ENCODE results near the gene EDC3.
A peak's percentile ranks its signal among the peaks of the same experiment; 100 is the strongest.
"Not testable (repeated sequence)": the region's sequence is repeated elsewhere in the genome, so short reads cannot be mapped to it uniquely, and the experiment has no call there.

The EDC3 gene

DNA sequence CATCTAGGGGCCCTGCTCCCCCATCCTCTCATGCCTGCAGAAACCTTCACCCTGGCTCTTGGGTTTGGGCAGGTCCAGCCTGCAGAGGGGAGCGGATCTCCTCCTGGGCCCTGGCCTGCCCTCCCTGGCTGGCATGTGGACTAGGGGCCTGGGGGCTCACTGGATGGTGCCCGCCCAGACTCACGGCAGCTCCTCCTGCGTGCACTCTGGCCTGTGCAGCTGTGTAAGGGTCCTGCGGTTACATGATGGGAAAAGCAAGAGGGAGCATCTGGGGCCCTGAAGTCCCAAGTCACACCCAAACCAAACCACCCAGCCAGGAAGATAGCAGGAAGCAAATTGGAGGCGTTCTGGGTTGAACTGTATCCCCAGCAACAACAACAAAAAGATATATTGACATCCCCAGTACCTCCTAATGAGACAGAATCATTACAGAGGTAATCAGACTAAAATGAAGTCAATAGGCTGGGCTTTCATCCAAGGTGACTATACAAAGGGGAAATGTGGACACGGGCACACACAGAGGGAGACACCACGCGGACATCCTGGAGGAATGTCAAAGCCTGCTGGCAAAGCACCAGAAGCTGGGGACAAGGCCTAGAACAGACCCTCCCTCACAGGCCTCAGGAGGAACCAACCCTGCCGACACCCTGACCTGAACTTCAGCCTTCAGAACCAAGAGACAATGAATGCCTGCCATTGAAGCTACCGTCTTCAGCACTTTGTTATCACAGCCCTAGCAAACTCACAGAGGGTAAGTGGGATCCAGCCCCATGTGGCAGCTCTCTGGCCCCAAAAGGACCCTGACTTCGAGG lies 90.6 kb downstream of the EDC3 start:
- no peak for DNase-seq

DNA sequence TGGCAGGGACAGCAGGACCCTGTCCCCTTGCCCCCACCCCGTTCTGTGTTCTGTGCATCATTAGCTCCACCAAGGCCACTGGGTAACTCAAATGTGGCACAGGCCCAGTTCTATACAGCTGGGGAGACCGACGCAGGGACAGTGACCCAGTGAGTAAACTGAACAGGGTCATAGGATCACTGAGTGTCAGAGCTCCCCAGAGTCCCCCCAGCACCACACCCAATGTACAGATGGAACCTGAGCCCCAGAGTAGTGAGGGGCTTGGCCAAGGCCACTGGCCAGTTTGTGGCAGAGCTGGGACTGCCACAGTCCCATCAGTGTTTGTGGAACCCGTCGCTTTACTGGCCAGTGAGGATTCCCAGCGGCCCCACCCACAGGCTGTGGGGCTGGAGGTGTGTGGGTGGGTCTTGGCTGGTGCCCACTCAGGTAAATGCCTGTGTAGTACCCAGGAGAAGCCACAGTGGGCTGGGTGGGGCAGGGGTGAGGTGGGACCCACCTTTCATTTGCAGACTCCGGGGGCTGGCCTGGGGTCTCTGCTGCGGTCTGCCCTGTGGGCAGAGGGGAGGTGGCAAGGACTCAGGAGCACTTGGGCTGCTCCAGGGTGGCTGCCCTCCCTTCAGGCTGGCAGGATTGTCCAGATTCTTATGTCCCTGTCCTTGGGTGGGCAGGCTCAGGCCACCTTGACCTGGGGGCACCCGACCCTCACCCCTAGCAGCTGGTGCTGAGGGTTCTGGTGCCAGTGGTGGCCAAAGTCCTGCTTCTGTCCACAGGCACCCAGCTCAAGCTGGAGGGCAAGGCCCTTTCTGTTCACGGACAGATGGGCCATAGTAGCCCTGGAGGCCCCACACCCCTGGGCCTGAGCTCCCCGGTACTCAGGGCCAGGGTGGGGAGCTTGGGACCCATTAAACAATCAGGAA lies 91.8 kb downstream of the EDC3 start:
- DNase-seq = no peak

DNA sequence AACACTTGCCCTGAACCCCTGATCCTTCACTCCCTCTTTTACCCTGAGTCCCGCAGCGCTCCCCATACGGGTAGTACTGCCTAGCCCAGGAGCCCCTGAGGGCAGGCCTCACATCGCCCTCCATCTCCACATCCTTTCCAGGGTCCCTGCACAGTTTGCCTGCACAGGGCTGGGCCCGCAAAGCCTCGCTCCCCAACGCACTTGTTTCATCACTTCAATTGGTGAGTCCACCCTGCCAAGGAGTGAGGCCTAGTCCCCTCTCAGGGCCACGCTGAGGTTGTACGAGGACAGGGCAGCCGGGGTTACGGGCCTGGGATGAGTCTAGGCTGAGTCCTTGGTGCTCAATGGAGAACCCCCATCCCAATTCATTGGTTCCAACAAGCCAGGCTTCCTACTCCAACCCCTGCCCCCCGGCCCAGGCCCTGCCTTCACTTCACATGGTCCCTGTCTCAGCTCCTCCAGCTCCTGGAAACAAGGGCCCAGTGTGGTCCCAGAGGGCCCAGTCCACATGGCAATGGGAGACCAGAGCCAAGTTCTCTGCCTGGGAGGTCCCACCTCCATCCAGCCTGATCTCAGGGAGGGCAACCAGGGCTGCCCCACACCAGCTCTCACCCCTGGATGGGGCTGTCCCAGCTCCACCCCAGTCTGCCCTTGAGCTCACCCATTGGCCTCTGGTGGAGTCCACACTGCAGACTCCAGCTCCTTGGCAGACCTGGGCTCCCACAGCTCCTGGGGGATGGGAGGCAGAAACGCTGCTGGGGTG lies 92.6 kb downstream of the EDC3 start:
- no peak for DNase-seq

GRCh38 chr15:74599156-74599555 lies 96.7 kb downstream of the EDC3 start:
- no peak for DNase-seq

DNA sequence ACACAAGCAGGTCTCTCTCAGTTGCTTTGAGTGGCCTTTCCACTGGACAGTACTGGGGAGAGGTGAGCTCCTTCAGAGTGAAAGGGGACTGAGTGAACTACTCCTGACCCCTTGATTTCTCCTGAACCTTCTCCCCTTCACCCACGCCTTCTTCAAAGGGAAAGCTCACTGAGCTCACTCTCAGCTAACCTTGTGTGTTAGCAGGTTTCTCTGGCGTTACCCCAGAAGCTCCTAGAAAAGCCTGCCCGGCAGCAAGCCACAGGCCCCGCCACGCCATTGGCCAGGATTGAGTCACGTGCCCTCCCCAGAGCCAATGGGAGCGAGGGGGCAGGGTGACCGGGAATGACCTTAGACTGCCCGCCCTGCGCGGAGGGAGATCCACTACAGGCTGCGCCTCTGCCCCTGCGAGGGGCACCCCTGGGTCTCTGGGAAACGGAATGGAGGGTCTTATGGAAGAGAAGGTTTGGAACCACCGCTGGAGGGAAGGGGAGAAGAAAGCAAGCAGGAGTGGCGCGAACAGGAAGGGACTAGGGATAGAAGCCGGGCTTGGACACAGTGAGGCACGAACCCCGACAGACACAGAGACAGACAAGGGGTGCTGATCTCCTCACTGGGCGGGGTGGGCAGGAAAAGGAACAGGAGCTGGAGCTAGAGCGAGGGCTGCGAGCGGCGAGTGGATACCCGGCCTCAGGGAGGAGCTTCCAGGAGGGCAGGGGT lies 97.5 kb downstream of the EDC3 start:
- peak; percentile 17 for DNase-seq

GRCh38 chr15:74597146-74597705 lies 98.6 kb downstream of the EDC3 start:
- DNase-seq = not testable (repeated sequence)

DNA sequence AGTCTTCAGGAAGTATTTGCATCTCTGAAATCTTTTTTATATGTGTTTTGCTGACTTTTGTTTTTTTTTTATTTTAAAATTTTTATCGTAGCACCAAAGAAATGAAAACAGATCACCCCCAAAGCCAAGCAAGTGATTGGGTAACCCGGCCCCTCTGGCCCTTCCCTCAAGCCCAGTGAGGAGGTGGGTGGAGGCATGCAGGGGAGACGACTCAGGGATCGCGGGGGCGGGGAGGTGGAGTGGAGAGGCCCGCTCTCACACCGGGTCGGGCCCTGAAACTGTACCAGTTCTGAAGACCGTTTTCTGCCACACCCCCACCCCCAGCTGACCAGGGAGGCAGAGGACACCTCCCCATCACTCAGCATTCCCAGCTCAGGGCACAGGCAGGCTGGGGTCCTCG lies 99.1 kb downstream of the EDC3 start:
- DNase-seq = not testable (repeated sequence)

GRCh38 chr15:74595271-74595670 lies 100.6 kb downstream of the EDC3 start:
- DNase-seq = no peak

DNA sequence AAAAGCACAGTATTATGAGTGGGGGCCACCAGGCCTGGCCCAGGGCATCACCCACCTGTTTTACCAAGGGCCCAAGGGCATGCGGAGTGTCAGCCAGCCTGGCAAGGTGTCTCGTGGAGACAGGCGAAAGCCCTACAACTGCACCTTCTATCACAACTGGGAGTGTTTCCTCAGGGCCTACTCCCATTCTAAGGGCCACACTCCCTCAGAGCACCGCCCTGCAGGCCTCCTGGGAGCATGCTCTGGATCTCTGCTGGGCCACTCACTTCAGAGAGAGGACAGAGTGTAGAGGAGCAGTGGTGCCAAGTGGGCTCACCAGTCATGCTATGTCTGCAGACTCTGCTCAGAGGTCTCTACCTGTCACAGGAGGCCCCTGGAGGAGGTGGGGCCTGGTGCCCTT lies 101.4 kb downstream of the EDC3 start:
- DNase-seq = no peak

DNA sequence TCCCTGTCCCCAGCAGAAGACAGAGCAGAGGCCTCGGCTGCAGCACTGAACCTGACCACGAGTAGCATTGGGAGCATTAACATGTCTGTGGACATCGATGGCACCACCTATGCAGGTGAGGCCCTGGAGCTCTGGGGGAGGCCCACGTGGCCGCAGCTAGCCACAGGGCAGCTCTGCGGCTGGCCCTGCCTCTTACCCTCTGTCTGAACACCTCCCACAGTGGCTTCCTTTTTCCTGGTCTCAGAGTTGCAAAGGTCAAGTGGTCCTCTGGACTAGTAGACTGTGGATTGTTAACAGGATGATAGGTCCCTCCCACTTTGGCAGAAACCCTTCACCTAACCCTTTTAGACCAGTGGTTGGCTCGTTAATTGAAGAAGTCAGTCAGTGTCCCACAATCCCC lies 102.7 kb downstream of the EDC3 start:
- DNase-seq = no peak

DNA sequence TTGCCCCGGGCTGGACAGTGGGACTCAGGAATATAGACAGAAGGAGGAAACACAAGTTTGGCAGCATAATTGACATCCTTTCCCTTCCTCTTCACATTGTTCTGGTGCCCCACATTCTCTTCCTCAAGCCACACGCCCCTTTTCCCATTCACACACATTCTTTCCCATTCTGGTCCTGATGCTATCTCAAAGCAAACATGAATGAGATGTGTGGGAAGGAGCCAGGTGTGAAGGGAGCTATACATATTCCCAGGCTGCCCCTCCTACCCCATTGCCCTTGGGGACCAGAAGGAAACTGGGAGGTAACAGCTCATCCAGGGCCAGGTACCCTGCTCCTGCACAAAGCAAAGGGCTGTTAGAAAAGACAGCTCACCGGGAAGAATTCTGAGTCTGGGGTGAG lies 103.6 kb downstream of the EDC3 start:
- DNase-seq = no peak

DNA sequence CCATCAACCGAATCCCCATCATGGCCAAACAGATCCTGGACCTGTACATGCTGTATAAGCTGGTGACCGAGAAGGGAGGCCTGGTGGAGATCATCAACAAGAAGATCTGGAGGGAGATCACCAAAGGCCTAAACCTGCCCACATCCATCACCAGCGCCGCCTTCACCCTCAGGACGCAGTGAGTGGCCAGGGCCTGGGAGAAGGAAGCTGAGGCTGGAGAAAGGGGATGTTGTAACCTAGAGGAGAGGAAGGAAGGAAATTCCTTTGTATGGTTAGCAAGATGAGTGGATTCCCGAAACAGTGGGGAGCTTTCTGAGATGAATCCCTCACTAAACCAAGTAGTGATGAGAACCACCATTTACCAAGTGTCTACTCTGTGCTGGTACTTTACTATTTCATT lies 106.0 kb downstream of the EDC3 start:
- no peak for DNase-seq

DNA sequence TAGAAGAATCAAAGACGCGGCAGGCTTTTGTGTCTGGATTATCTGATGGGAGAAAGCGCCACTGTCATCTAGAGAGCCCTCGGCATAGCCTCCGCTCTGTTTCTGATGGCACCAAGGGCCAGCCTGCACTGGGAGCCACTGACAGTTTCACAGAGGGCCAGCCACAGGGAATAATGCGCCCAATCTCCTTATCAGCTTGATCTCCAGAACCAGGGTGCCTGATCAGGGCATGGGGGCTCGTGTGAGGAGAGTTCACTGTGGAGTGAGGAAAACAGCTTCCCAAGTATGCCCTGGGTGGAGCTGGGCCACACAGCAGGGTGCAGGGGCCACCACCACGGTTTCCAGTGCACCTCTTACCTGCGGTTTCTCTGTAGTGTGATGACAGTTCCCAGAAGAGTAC lies 110.0 kb downstream of the EDC3 start:
- DNase-seq = no peak

DNA sequence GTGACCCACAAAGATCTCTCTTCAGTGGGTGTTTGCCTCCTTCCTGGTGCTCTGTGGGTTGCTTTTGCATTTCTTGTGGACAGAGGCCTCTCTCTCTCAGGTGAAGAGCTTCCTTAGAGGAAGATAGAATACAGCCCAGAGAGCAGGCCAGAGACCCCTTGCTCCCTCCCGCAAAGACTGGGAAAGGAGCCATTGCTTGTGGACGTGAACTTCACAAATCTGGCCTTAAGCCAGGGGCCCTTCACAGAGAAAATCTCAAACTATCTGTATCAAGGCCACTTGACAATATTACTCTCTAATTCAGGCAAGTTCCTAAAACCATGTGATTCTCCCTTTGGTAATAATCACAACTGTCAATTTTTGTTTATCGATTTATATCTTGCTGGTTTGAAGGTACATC lies 110.6 kb downstream of the EDC3 start:
- no peak for DNase-seq

GRCh38 chr15:74584779-74585178 lies 111.0 kb downstream of the EDC3 start:
- DNase-seq = no peak

- no peak for DNase-seq
Observed at GRCh38 chr15:74584204-74584603, 111.6 kb downstream of the EDC3 start.
